Loucy (cell line): ENCODE results near the gene CTDSPL.

Experiments
- EZH2phosphoT487 ChIP-seq: fragments of 200-600 bp; IDR thresholded peaks from 2 replicates; pipeline ENCODE4 v1.6.1; 2018; ENCODE audit warnings: antibody characterized with exemption, mild to moderate bottlenecking, moderate library complexity, borderline replicate concordance
- TF ChIP-seq, protein P1 (sequence below): fragments of 200-600 bp; sonication (generic); conservative IDR thresholded peaks from 2 replicates; pipeline ENCODE4 v1.5.1; 2014; ENCODE audit warnings: mild to moderate bottlenecking, antibody characterized with exemption, low read length

- TF ChIP-seq, protein P1, sequence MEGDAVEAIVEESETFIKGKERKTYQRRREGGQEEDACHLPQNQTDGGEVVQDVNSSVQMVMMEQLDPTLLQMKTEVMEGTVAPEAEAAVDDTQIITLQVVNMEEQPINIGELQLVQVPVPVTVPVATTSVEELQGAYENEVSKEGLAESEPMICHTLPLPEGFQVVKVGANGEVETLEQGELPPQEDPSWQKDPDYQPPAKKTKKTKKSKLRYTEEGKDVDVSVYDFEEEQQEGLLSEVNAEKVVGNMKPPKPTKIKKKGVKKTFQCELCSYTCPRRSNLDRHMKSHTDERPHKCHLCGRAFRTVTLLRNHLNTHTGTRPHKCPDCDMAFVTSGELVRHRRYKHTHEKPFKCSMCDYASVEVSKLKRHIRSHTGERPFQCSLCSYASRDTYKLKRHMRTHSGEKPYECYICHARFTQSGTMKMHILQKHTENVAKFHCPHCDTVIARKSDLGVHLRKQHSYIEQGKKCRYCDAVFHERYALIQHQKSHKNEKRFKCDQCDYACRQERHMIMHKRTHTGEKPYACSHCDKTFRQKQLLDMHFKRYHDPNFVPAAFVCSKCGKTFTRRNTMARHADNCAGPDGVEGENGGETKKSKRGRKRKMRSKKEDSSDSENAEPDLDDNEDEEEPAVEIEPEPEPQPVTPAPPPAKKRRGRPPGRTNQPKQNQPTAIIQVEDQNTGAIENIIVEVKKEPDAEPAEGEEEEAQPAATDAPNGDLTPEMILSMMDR, result no peak
- no peak for TF ChIP-seq EZH2phosphoT487
Measured at GRCh38 chr3:37892927-37893600, 31.4 kb downstream of the CTDSPL start.
